Spinal cord (tissue), 10 donors: ENCODE results near the gene ARID3A. TPM values are rescaled to one million over a fixed set of nuclear protein-coding genes. Genes with fewer than 3 reads are reported as not detected.

Experiments used
- DNase-seq, 6 donors: peaks; one replicate each; pipeline versions ENCODE4 v3.0.0 to v3.0.0-alpha.2; 2013 to 2015; ENCODE audit warnings: low spot score in 6 of 6, low read depth in 4 of 6
- H3K27ac ChIP-seq: one replicate; pipeline ENCODE4 v1.5.1; 2013; ENCODE audit warnings: low read depth, low read length, control low read depth
- H3K27me3 ChIP-seq: one replicate; pipeline ENCODE4 v1.6.1; 2013; ENCODE audit warnings: low read length; ENCODE audit not compliant: control insufficient read depth, insufficient read depth
- H3K36me3 ChIP-seq: one replicate; pipeline ENCODE4 v1.6.1; 2013; ENCODE audit warnings: low read length; ENCODE audit not compliant: control insufficient read depth, insufficient read depth
- H3K4me1 ChIP-seq: one replicate; pipeline ENCODE4 v1.6.1; 2013; ENCODE audit warnings: low read length; ENCODE audit not compliant: control insufficient read depth, insufficient read depth
- H3K4me3 ChIP-seq: one replicate; pipeline ENCODE4 v1.5.1; 2013; ENCODE audit warnings: low read depth, low read length, control low read depth
- H3K9me3 ChIP-seq: one replicate; pipeline ENCODE4 v1.6.1; 2013; ENCODE audit warnings: low read length; ENCODE audit not compliant: control insufficient read depth, insufficient read depth
- WGBS: methylation state at CpG from one replicate; pipeline ENCODE4 v1.1.5; 2013; ENCODE audit warnings: missing lambda C conversion rate; ENCODE audit not compliant: insufficient coverage; 5-methylcytosine and 5-hydroxymethylcytosine counted together
- polyA plus RNA-seq, 2 donors: library from polyadenylated mRNA; unstranded; fragments of 120-200 nt; gene quantifications; one replicate each; pipeline ENCODE4 v1.2.1, GENCODE V29; 2013; ENCODE audit not compliant: insufficient read length in 2 of 2
- total RNA-seq, 2 donors: library from RNA; depleted of rRNA in 1 of 2; stranded (reverse); fragments of 120-200 nt in 1 of 2; fragments of >200 nt in 1 of 2; gene quantifications; one replicate each; pipeline versions ENCODE4 v1.2.3 to v1.2.4, GENCODE V29; 2013 to 2014
- donor health status: healthy.

ARID3A gene
- total and polyA plus RNA-seq, 4 donors: 4.8 to 14.8 (median 8.9) TPM

DNA sequence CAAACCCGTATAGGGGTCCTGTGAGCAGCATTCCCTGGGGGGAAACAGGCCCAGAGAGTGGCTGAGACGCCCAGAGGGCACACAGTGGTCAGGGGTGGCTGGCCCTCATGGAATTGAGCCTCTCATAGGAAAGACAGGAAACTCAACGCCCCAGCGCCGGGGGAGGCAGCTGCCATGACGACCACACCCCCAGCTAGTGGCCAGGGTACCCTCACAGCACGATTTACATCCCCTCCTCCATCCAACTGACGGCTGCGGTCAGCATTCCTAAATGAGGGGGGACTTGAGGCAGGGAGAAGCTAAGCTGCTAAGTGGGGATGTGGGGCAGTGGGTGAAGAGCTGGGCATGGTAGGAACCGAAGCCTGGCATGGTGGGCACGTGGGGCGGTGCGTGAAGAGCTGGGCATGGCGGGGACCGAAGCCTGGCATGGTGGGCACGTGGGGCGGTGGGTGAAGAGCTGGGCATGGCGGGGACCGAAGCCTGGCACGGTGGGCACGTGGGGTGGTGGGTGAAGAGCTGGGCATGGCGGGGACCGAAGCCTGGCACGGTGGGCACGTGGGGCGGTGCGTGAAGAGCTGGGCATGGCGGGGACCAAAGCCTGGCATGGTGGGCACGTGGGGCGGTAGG is 42.9 kb upstream of the ARID3A start:
- H3K4me1 ChIP-seq: peaks cover 13% of the 10 kb centered on the region
- 86% methylated on average over 8 of the region's 30 CpGs for WGBS
- DNase-seq: no peak
- H3K27ac ChIP-seq: no peak overlapping the region
- H3K4me3 ChIP-seq: no peak overlapping the region
- peaks cover 98% of the 10 kb centered on the region for H3K36me3 ChIP-seq
- no peaks in the 10 kb centered on the region for H3K27me3 ChIP-seq
- H3K9me3 ChIP-seq: no peaks in the 10 kb centered on the region

DNA sequence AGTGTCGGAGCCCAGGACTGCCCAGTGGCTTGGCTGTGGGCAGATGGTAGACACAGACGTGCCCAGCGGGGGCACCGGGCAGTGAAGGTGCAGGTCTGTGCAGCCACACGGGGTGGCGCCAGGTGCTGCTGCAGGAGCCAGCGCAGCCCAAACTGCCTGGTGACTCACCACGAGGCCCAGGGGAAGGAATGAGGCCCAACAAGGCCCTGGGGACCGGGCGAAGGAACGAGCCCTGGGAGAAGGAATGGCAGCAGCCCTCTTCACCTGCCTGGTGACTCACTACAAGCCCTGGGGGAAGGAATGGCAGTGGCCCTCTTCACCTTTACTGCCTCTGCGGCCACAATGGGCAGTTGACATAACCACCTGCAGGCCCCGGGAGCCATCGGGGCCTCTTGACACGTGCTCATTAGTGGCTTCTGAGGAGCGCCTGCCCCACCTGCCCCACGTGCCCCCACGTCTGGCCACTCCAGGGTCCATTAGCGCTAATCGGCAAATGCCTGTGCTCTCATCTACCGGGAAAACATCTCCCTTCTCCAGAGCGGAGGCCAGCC is 42.1 kb upstream of the ARID3A start:
- H3K4me1 ChIP-seq: peaks cover 13% of the 10 kb centered on the region
- no peak overlapping the region for H3K4me3 ChIP-seq
- no peak for DNase-seq

GRCh38 chr19:884420-885211 is 41.2 kb upstream of the ARID3A start:
- Histone ChIP-seq H3K36me3 (peaks cover 96% of the 10 kb centered on the region), H3K4me1 (peaks cover 13% of the 10 kb centered on the region), H3K27me3 (no peaks in the 10 kb centered on the region), H3K9me3 (no peaks in the 10 kb centered on the region), H3K4me3 (no peak overlapping the region), H3K27ac (no peak overlapping the region)
- DNase-seq: no peak
- WGBS: 93% methylated on average over 49 of the region's 51 CpGs

More for the DNA sequence above, 42.1 kb upstream of the ARID3A start:
- Histone ChIP-seq H3K27me3 (no peaks in the 10 kb centered on the region), H3K27ac (no peak overlapping the region), H3K9me3 (no peaks in the 10 kb centered on the region), H3K36me3 (peaks cover 96% of the 10 kb centered on the region)
- WGBS: 91% methylated on average over 19 of the region's 22 CpGs

GRCh38 chr19:885536-886224 is 40.2 kb upstream of the ARID3A start:
- Histone ChIP-seq H3K9me3 (no peaks in the 10 kb centered on the region), H3K4me1 (peaks cover 13% of the 10 kb centered on the region), H3K36me3 (peaks cover 96% of the 10 kb centered on the region), H3K27me3 (no peaks in the 10 kb centered on the region), H3K27ac (no peak overlapping the region), H3K4me3 (no peak overlapping the region)
- no peak for DNase-seq
- WGBS: 95% methylated on average over 64 of the region's 64 CpGs

GRCh38 chr19:887072-887471 is 38.8 kb upstream of the ARID3A start:
- Histone ChIP-seq H3K4me3 (no peak overlapping the region), H3K36me3 (peaks cover 90% of the 10 kb centered on the region), H3K27me3 (no peaks in the 10 kb centered on the region), H3K27ac (no peak overlapping the region), H3K4me1 (peaks cover 20% of the 10 kb centered on the region), H3K9me3 (no peaks in the 10 kb centered on the region)
- 94% methylated on average over 3 of the region's 16 CpGs for WGBS
- peak in 2 of 6 donors; percentile 64 to 76 for DNase-seq

DNA sequence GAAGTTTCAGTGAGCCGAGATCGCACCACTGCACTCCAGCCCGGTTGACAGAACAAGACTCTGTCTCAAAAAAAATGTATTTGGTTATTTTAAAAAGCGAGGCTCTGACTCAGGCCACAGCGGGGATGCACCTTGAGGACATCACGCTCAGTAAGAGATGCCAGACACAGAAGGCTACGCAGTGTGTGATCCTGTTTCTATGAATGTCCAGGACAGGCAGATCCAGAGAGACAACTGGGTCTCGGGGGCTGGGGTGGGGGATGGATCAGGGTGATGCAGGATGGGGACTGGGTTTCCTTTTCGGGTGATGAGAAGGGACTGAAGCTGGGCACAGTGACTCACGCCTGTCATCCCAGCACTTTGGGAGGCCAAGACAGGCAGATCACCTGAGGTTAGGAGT is 38.2 kb upstream of the ARID3A start:
- Histone ChIP-seq H3K27me3 (no peaks in the 10 kb centered on the region), H3K36me3 (peaks cover 85% of the 10 kb centered on the region), H3K9me3 (no peaks in the 10 kb centered on the region), H3K27ac (no peak overlapping the region), H3K4me1 (peaks cover 23% of the 10 kb centered on the region), H3K4me3 (no peak overlapping the region)
- no peak for DNase-seq
- WGBS: 97% methylated on average over 10 of the region's 10 CpGs

DNA sequence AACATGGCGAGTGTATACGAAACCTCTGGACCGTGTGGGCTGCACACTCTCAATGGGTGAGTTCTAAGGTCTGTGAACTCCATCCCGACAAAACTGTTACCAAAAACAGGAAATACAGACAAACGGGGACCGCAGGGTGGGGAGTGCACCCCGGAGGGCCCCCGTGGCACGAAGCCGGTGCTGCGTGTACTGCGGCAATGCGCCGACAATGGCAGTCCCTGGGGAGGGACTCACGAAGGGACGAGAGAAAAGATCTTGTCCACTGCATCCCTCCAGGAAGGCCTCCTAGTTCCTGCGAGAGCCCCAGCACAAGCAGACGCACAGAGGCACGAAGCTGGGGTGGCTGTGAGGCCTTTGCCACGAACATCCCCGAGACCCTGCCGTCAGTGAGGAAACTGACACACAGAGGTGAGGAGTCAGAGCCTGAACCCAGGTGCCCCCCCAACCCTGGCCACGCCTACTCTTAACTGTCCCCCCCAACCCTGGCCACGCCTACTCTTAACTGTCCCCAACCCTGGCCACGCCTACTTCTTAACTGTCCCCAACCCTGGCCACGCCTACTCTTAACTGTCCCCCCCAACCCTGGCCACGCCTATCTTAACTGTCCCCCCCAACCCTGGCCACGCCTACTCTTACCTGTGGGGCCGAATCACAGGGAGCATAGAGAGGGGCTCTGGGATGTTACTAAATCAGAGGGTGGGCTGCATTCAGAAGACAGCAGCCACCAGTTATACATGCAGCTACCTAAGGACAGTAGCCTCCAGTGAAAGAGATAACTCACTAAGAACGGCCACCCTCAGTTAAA is 37.1 kb upstream of the ARID3A start:
- no peak for DNase-seq

DNA sequence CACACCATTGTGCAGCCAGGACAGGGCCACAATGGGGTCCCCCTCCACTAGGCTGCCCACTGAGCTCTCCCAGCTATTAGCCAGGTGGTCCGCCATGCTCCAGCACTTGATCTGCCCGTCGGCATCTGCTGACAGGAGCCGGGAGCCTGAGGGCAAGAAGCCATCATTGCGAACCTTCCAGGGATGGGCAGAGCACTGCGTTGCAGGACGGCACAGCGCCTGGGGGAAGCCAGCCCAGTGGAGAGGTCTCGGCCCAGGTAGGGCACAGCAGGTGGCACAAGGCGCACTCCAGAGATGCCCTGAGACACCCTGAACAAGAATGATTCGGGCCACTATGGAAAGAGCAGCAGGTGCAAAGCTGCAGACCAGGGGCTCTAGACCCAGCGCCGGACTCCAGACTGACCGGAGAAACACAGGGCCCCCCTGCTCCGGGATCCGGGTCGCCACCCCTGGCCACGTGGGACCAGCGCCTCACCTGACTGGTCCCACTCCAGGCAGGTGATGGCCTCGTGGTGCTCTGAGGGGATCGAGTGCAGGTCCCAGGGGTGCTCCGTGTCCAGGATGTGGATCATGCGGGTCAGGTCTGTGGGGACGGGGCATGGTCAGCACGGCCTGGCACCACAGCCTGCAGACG is 36.1 kb upstream of the ARID3A start:
- WGBS: 97% methylated on average over 26 of the region's 26 CpGs
- Histone ChIP-seq H3K36me3 (peaks cover 63% of the 10 kb centered on the region), H3K4me3 (no peak overlapping the region), H3K4me1 (peaks cover 23% of the 10 kb centered on the region), H3K9me3 (no peaks in the 10 kb centered on the region), H3K27ac (no peak overlapping the region), H3K27me3 (no peaks in the 10 kb centered on the region)
- DNase-seq: no peak

More for the DNA sequence above, 37.1 kb upstream of the ARID3A start:
- H3K9me3 ChIP-seq: no peaks in the 10 kb centered on the region
- H3K4me3 ChIP-seq: no peak overlapping the region
- 95% methylated on average over 22 of the region's 30 CpGs for WGBS
- peaks cover 23% of the 10 kb centered on the region for H3K4me1 ChIP-seq
- H3K27me3 ChIP-seq: no peaks in the 10 kb centered on the region
- H3K36me3 ChIP-seq: peaks cover 73% of the 10 kb centered on the region
- H3K27ac ChIP-seq: no peak overlapping the region

DNA sequence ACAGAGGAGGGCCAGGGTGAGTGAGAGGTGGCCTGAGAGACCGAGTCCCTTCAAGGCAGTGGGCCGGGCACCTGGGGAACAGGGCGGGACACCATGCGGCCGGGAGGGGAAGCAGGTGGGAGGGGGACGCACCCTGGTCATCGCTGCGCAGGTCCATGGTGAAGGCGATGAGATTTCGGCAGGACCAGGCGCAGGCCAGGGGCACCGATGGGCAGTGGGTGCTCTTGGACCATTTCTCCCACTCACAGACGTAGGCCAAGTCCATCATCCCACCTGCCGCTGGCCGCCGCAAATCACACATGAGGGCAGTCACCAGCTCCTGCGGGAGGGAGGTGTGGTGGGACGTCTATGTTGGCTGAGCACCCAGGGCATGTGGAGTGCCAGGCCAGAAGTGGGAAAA is 35.0 kb upstream of the ARID3A start:
- Histone ChIP-seq H3K4me3 (no peak overlapping the region), H3K27me3 (no peaks in the 10 kb centered on the region), H3K4me1 (peaks cover 23% of the 10 kb centered on the region), H3K9me3 (no peaks in the 10 kb centered on the region), H3K36me3 (peaks cover 52% of the 10 kb centered on the region), H3K27ac (no peak overlapping the region)
- no peak for DNase-seq
- 85% methylated on average over 13 of the region's 18 CpGs for WGBS
